ENCODE results near the gene MLLT6.

GRCh38 chr17:38717139-38717745 lies 12.2 kb downstream of the MLLT6 start:
- TF ChIP-seq FIP1L1 (IDR thresholded peaks at IDR 0.05; ENCODE audit: borderline replicate concordance, insufficient read depth, low read depth, low read length) (no peak), NFE2L1 (CRISPR knock-in tag; IDR thresholded peaks at IDR 0.05; ENCODE audit: borderline replicate concordance) (no peak), RBFOX2 (IDR thresholded peaks at IDR 0.05; ENCODE audit: low read depth, low read length) (no peak), ZNF660 (CRISPR knock-in tag; IDR thresholded peaks at IDR 0.05; ENCODE audit: borderline replicate concordance, low read depth) (no peak), YEATS4 (CRISPR knock-in tag; IDR thresholded peaks at IDR 0.05; ENCODE audit: borderline replicate concordance) (no peak), ZFP37 (CRISPR knock-in tag; IDR thresholded peaks at IDR 0.05; ENCODE audit: borderline replicate concordance) (no peak), CHCHD3 (CRISPR knock-in tag; IDR thresholded peaks at IDR 0.05) (no peak), FOXA1 (IDR thresholded peaks at IDR 0.05) (no peak), FOXA1 (CRISPR knock-in tag; IDR thresholded peaks at IDR 0.05) (no peak), MAX (IDR thresholded peaks at IDR 0.05) (no peak), HNRNPH1 (optimal IDR thresholded peaks at IDR 0.05; ENCODE audit: low read depth, low read length) (no peak)
- TF ChIP-seq, protein P1, sequence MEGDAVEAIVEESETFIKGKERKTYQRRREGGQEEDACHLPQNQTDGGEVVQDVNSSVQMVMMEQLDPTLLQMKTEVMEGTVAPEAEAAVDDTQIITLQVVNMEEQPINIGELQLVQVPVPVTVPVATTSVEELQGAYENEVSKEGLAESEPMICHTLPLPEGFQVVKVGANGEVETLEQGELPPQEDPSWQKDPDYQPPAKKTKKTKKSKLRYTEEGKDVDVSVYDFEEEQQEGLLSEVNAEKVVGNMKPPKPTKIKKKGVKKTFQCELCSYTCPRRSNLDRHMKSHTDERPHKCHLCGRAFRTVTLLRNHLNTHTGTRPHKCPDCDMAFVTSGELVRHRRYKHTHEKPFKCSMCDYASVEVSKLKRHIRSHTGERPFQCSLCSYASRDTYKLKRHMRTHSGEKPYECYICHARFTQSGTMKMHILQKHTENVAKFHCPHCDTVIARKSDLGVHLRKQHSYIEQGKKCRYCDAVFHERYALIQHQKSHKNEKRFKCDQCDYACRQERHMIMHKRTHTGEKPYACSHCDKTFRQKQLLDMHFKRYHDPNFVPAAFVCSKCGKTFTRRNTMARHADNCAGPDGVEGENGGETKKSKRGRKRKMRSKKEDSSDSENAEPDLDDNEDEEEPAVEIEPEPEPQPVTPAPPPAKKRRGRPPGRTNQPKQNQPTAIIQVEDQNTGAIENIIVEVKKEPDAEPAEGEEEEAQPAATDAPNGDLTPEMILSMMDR (CRISPR knock-in tag; IDR thresholded peaks at IDR 0.05): no peak

Measured in HepG2 (cell line).